Sigmoid colon (tissue), 4 donors: Measurements from ENCODE around the gene ZBTB7B.

ENCODE experiments used
- CTCF ChIP-seq, 4 experiments: fragments of 450-650 bp in 3 of 4; fragments of 200-600 bp in 1 of 4; IDR thresholded peaks; one replicate each; pipeline ENCODE4 v1.5.1; 2016 to 2019; ENCODE audit warnings: antibody characterized with exemption in 4 of 4, mild to moderate bottlenecking in 3 of 4, moderate library complexity in 2 of 4
- EP300 ChIP-seq, 4 donors: sonication (generic); formaldehyde crosslinking; IDR thresholded peaks; one replicate each; pipeline ENCODE4 v1.6.1; 2017; ENCODE audit warnings: antibody characterized with exemption in 4 of 4
- POLR2A ChIP-seq, 2 donors: fragments of 450-650 bp; IDR thresholded peaks; one replicate each; pipeline ENCODE4 v1.6.1; 2016; ENCODE audit warnings: antibody characterized with exemption in 2 of 2, mild to moderate bottlenecking in 2 of 2, moderate library complexity in 2 of 2
- POLR2AphosphoS5 ChIP-seq, 4 donors: sonication (generic); formaldehyde crosslinking; IDR thresholded peaks; one replicate each; pipeline ENCODE4 v1.6.1; 2017; ENCODE audit warnings: antibody characterized with exemption in 4 of 4

GRCh38 chr1:154957091-154957657, 45.4 kb upstream of the ZBTB7B start:
- TF ChIP-seq CTCF (IDR thresholded peaks at IDR 0.05) (no peak), POLR2A (IDR thresholded peaks at IDR 0.05) (no peak), POLR2AphosphoS5 (IDR thresholded peaks at IDR 0.05) (no peak), EP300 (IDR thresholded peaks at IDR 0.05) (no peak)
